ENCODE data around the gene PRPS1.

Gene PRPS1

DNA sequence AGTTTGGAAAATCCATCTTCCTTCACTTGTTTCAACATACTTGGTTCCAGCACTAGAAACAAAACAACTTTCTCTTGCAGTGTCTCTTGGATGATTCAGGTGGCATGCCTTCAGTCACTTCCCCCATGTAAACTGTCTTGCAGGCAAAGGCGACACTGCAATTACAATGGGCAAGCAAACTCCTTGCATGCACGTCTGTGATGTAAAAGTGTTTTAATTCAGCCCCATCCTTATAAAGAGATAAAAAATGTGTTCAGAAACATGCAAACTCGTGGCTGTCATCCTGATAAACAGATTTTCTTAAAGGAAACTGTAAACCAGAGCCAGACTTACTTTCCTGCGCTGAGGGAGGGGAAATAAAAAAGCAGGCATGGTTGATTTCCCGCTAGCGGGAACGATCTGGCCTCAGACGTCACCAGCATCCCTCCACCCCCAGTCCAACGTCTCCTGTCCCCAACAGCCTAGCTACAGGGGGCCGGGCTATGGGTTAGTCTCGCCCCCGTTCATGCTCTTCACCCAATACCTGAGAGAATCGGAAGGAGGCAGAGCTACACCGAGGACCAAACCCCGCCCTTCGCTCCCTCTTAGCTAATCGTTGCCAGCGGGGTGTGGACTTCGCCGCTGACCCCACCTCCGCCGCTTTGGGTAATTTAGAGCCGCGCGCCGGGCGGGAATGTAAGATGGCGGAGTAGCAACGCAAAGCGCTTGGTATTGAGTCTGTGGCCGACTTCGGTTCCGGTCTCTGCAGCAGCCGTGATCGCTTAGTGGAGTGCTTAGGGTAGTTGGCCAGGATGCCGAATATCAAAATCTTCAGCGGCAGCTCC is at the start of gene PRPS1 (continued):
- TF ChIP-seq ZNF658 (tag by site-specific recombination; IDR thresholded peaks at IDR 0.05) (no peak), ZNF169 (tag by site-specific recombination; IDR thresholded peaks at IDR 0.05) (no peak), SP7 (tag by site-specific recombination; IDR thresholded peaks at IDR 0.05) (0 out of 2 replicates have a peak, but pooled peaks have one; percentile 39), IKZF3 (tag by site-specific recombination; IDR thresholded peaks at IDR 0.05) (0 out of 2 replicates have a peak, but pooled peaks have one; percentile 46), ZNF777 (tag by site-specific recombination; IDR thresholded peaks at IDR 0.05; ENCODE audit: borderline replicate concordance) (no peak), ZNF248 (tag by site-specific recombination; IDR thresholded peaks at IDR 0.05) (no peak), ZNF394 (tag by site-specific recombination; IDR thresholded peaks at IDR 0.05; ENCODE audit: borderline replicate concordance) (no peak), ZNF335 (tag by site-specific recombination; conservative IDR thresholded peaks at IDR 0.05) (peak; percentile 63), ZBTB8A (tag by site-specific recombination; IDR thresholded peaks at IDR 0.05) (no peak), KLF8 (tag by site-specific recombination; IDR thresholded peaks at IDR 0.05) (no peak), ZNF133 (tag by site-specific recombination; IDR thresholded peaks at IDR 0.05) (no peak), ZBTB21 (tag by site-specific recombination; IDR thresholded peaks at IDR 0.05) (peak; percentile 56; the same call in 1 of the 2 replicates), SETDB1 (IDR thresholded peaks at IDR 0.05; ENCODE audit: insufficient read length, low read length) (no peak), ZNF112 (tag by site-specific recombination; IDR thresholded peaks at IDR 0.05) (no peak), ZEB2 (tag by site-specific recombination; IDR thresholded peaks at IDR 0.05) (peak; percentile 27; the same call in 1 of the 2 replicates), ZNF76 (tag by site-specific recombination; IDR thresholded peaks at IDR 0.05; ENCODE audit: borderline replicate concordance, low read depth) (peak; percentile 28; the same call in 1 of the 2 replicates), ZNF274 (IDR thresholded peaks at IDR 0.05; ENCODE audit: low read length) (no peak), ZNF274 (tag by site-specific recombination; IDR thresholded peaks at IDR 0.05; ENCODE audit: borderline replicate concordance) (no peak), ZFP41 (tag by site-specific recombination; IDR thresholded peaks at IDR 0.05; ENCODE audit: borderline replicate concordance) (no peak), ZFP37 (tag by site-specific recombination; IDR thresholded peaks at IDR 0.05) (no peak), ZNF202 (tag by site-specific recombination; IDR thresholded peaks at IDR 0.05; ENCODE audit: borderline replicate concordance) (no peak), MEIS1 (CRISPR knock-in tag; IDR thresholded peaks at IDR 0.05; ENCODE audit: borderline replicate concordance) (no peak), GLIS2 (tag by site-specific recombination; IDR thresholded peaks at IDR 0.05) (peak; percentile 94), OVOL3 (tag by site-specific recombination; IDR thresholded peaks at IDR 0.05) (no peak), ZNF843 (tag by site-specific recombination; IDR thresholded peaks at IDR 0.05) (no peak)
- TF ChIP-seq, protein P1, sequence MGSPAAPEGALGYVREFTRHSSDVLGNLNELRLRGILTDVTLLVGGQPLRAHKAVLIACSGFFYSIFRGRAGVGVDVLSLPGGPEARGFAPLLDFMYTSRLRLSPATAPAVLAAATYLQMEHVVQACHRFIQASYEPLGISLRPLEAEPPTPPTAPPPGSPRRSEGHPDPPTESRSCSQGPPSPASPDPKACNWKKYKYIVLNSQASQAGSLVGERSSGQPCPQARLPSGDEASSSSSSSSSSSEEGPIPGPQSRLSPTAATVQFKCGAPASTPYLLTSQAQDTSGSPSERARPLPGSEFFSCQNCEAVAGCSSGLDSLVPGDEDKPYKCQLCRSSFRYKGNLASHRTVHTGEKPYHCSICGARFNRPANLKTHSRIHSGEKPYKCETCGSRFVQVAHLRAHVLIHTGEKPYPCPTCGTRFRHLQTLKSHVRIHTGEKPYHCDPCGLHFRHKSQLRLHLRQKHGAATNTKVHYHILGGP (tag by site-specific recombination; IDR thresholded peaks at IDR 0.05): no peak
- TF ChIP-seq, protein P2, sequence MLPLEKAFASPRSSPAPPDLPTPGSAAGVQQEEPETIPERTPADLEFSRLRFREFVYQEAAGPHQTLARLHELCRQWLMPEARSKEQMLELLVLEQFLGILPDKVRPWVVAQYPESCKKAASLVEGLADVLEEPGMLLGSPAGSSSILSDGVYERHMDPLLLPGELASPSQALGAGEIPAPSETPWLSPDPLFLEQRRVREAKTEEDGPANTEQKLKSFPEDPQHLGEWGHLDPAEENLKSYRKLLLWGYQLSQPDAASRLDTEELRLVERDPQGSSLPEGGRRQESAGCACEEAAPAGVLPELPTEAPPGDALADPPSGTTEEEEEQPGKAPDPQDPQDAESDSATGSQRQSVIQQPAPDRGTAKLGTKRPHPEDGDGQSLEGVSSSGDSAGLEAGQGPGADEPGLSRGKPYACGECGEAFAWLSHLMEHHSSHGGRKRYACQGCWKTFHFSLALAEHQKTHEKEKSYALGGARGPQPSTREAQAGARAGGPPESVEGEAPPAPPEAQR (tag by site-specific recombination; IDR thresholded peaks at IDR 0.05): no peak
- TF ChIP-seq, protein P3, sequence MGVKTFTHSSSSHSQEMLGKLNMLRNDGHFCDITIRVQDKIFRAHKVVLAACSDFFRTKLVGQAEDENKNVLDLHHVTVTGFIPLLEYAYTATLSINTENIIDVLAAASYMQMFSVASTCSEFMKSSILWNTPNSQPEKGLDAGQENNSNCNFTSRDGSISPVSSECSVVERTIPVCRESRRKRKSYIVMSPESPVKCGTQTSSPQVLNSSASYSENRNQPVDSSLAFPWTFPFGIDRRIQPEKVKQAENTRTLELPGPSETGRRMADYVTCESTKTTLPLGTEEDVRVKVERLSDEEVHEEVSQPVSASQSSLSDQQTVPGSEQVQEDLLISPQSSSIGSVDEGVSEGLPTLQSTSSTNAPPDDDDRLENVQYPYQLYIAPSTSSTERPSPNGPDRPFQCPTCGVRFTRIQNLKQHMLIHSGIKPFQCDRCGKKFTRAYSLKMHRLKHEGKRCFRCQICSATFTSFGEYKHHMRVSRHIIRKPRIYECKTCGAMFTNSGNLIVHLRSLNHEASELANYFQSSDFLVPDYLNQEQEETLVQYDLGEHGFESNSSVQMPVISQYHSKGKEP (tag by site-specific recombination; IDR thresholded peaks at IDR 0.05): no peak
- TF ChIP-seq, protein P4, sequence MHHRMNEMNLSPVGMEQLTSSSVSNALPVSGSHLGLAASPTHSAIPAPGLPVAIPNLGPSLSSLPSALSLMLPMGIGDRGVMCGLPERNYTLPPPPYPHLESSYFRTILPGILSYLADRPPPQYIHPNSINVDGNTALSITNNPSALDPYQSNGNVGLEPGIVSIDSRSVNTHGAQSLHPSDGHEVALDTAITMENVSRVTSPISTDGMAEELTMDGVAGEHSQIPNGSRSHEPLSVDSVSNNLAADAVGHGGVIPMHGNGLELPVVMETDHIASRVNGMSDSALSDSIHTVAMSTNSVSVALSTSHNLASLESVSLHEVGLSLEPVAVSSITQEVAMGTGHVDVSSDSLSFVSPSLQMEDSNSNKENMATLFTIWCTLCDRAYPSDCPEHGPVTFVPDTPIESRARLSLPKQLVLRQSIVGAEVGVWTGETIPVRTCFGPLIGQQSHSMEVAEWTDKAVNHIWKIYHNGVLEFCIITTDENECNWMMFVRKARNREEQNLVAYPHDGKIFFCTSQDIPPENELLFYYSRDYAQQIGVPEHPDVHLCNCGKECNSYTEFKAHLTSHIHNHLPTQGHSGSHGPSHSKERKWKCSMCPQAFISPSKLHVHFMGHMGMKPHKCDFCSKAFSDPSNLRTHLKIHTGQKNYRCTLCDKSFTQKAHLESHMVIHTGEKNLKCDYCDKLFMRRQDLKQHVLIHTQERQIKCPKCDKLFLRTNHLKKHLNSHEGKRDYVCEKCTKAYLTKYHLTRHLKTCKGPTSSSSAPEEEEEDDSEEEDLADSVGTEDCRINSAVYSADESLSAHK (tag by site-specific recombination; IDR thresholded peaks at IDR 0.05): no peak
- TF ChIP-seq, protein P5, sequence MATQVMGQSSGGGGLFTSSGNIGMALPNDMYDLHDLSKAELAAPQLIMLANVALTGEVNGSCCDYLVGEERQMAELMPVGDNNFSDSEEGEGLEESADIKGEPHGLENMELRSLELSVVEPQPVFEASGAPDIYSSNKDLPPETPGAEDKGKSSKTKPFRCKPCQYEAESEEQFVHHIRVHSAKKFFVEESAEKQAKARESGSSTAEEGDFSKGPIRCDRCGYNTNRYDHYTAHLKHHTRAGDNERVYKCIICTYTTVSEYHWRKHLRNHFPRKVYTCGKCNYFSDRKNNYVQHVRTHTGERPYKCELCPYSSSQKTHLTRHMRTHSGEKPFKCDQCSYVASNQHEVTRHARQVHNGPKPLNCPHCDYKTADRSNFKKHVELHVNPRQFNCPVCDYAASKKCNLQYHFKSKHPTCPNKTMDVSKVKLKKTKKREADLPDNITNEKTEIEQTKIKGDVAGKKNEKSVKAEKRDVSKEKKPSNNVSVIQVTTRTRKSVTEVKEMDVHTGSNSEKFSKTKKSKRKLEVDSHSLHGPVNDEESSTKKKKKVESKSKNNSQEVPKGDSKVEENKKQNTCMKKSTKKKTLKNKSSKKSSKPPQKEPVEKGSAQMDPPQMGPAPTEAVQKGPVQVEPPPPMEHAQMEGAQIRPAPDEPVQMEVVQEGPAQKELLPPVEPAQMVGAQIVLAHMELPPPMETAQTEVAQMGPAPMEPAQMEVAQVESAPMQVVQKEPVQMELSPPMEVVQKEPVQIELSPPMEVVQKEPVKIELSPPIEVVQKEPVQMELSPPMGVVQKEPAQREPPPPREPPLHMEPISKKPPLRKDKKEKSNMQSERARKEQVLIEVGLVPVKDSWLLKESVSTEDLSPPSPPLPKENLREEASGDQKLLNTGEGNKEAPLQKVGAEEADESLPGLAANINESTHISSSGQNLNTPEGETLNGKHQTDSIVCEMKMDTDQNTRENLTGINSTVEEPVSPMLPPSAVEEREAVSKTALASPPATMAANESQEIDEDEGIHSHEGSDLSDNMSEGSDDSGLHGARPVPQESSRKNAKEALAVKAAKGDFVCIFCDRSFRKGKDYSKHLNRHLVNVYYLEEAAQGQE (tag by site-specific recombination; IDR thresholded peaks at IDR 0.05): no peak

All from HEK293 (cell line).